HepG2 (cell line): ENCODE results near the gene C4B. TPM values are rescaled to one million over a fixed set of nuclear protein-coding genes. Genes with fewer than 3 reads are reported as not detected.
A peak's percentile ranks its signal among the peaks of the same experiment; 100 is the strongest.

Experiments
- CAMTA2 ChIP-seq: sonication (generic); formaldehyde crosslinking; IDR thresholded peaks from 2 replicates; pipeline ENCODE4 v1.4.0; 2020; ENCODE audit warnings: mild to moderate bottlenecking, missing genetic modification reagents, borderline replicate concordance
- CENPT ChIP-seq: sonication (generic); formaldehyde crosslinking; IDR thresholded peaks from 2 replicates; pipeline ENCODE4 v1.8.0; 2022; ENCODE audit warnings: low read depth, mild to moderate bottlenecking, moderate library complexity, missing genetic modification reagents
- GABPB1 ChIP-seq: IDR thresholded peaks from 2 replicates; pipeline ENCODE4 v1.6.1; 2016; ENCODE audit warnings: mild to moderate bottlenecking, missing genetic modification reagents, moderate library complexity, missing compliant biosample characterization
- MEIS2 ChIP-seq: sonication (generic); formaldehyde crosslinking; IDR thresholded peaks from 2 replicates; pipeline ENCODE4 v1.9.0; 2021; ENCODE audit warnings: mild to moderate bottlenecking, missing genetic modification reagents
- PITX1 ChIP-seq: sonication (generic); formaldehyde crosslinking; IDR thresholded peaks from 2 replicates; pipeline ENCODE4 v1.5.1; 2020; ENCODE audit warnings: mild to moderate bottlenecking, missing genetic modification reagents
- RARG ChIP-seq: sonication (generic); formaldehyde crosslinking; IDR thresholded peaks from 2 replicates; pipeline ENCODE4 v1.4.0; 2020; ENCODE audit warnings: low read depth, mild to moderate bottlenecking, missing genetic modification reagents
- RFX3 ChIP-seq: IDR thresholded peaks from 2 replicates; pipeline ENCODE4 v1.6.1; 2016; ENCODE audit warnings: missing biosample characterization, missing genetic modification reagents
- SMAD9 ChIP-seq: sonication (generic); formaldehyde crosslinking; IDR thresholded peaks from 2 replicates; pipeline ENCODE4 v1.5.1; 2020; ENCODE audit warnings: mild to moderate bottlenecking, missing genetic modification reagents
- TCF7 ChIP-seq: sonication (generic); IDR thresholded peaks from 2 replicates; pipeline ENCODE4 v1.6.1; 2016; ENCODE audit warnings: antibody characterized with exemption, low read depth
- TEAD3 ChIP-seq: optimal IDR thresholded peaks from 2 replicates; pipeline ENCODE3; 2016; ENCODE audit warnings: borderline replicate concordance
- ZBTB1 ChIP-seq: sonication (generic); formaldehyde crosslinking; IDR thresholded peaks from 2 replicates; pipeline ENCODE4 v1.4.0; 2020; ENCODE audit warnings: missing genetic modification reagents, borderline replicate concordance
- ZNF331 ChIP-seq: sonication (generic); formaldehyde crosslinking; IDR thresholded peaks from 2 replicates; pipeline ENCODE4 v1.4.0; 2020; ENCODE audit warnings: missing genetic modification reagents
- ZNF564 ChIP-seq: sonication (generic); formaldehyde crosslinking; IDR thresholded peaks from 2 replicates; pipeline ENCODE4 v1.8.1; 2023; ENCODE audit warnings: mild to moderate bottlenecking, missing genetic modification reagents
- ZNF619 ChIP-seq: sonication (generic); formaldehyde crosslinking; IDR thresholded peaks from 2 replicates; pipeline ENCODE4 v1.4.0; 2020; ENCODE audit warnings: mild to moderate bottlenecking, missing genetic modification reagents
- ZNF737 ChIP-seq: sonication (generic); formaldehyde crosslinking; IDR thresholded peaks from 2 replicates; pipeline ENCODE4 v1.5.0; 2020; ENCODE audit warnings: missing genetic modification reagents, mild to moderate bottlenecking, borderline replicate concordance
- ZNF773 ChIP-seq: sonication (generic); formaldehyde crosslinking; IDR thresholded peaks from 2 replicates; pipeline ENCODE4 v1.4.0; 2020; ENCODE audit warnings: missing genetic modification reagents, borderline replicate concordance
- ZNF841 ChIP-seq: sonication (generic); formaldehyde crosslinking; IDR thresholded peaks from 2 replicates; pipeline ENCODE4 v1.8.1; 2023; ENCODE audit warnings: missing genetic modification reagents, borderline replicate concordance
- ZSCAN31 ChIP-seq: sonication (generic); formaldehyde crosslinking; IDR thresholded peaks from 2 replicates; pipeline ENCODE4 v1.5.0; 2020; ENCODE audit warnings: low read depth, mild to moderate bottlenecking, missing genetic modification reagents
- polyA plus RNA-seq, 8 experiments: library from polyadenylated mRNA; depleted of rRNA in 3 of 8; stranded (reverse) in 7 of 8; unstranded in 1 of 8; fragments of >200 nt; fragmentation: Illumina TruSeq in 4 of 8; extraction: Trizol in 4 of 8; gene quantifications; 2 replicates each; pipeline versions ENCODE4 v1.2.1 to v1.2.3, GENCODE V29; 2011 to 2016; ENCODE audit warnings: low read depth in 4 of 8, missing spikeins in 1 of 8, mixed read lengths in 1 of 8; ENCODE audit not compliant: insufficient read depth in 1 of 8
- total RNA-seq, 5 experiments: library from RNA; depleted of rRNA; stranded (reverse); fragments of >200 nt; fragmentation: Illumina TruSeq; extraction: Trizol; gene quantifications; 2 replicates each; pipeline ENCODE4 v1.2.3, GENCODE V29; 2016; ENCODE audit warnings: low read depth in 1 of 5
- TF ChIP-seq, protein P1 (sequence below): sonication (generic); formaldehyde crosslinking; IDR thresholded peaks from 2 replicates; pipeline ENCODE4 v1.4.0; 2020; ENCODE audit warnings: missing genetic modification reagents, mild to moderate bottlenecking, borderline replicate concordance
- TF ChIP-seq, protein P2 (sequence below): sonication (generic); formaldehyde crosslinking; IDR thresholded peaks from 2 replicates; pipeline ENCODE4 v1.9.0; 2021; ENCODE audit warnings: missing genetic modification reagents, mild to moderate bottlenecking, borderline replicate concordance
- TF ChIP-seq, protein P3 (sequence below): sonication (generic); formaldehyde crosslinking; IDR thresholded peaks from 2 replicates; pipeline ENCODE4 v1.4.0; 2020; ENCODE audit warnings: missing genetic modification reagents
- TF ChIP-seq, protein P4 (sequence below): sonication (generic); formaldehyde crosslinking; conservative IDR thresholded peaks from 2 replicates; pipeline ENCODE4 v1.8.0; 2022; ENCODE audit warnings: mild to moderate bottlenecking, moderate library complexity, missing genetic modification reagents

C4B gene
- total and polyA plus RNA-seq, 2 of the 13 experiments (the other 11 are each of a cell fraction or from before 2014, with no cell fraction given), result 167 to 538 TPM

DNA sequence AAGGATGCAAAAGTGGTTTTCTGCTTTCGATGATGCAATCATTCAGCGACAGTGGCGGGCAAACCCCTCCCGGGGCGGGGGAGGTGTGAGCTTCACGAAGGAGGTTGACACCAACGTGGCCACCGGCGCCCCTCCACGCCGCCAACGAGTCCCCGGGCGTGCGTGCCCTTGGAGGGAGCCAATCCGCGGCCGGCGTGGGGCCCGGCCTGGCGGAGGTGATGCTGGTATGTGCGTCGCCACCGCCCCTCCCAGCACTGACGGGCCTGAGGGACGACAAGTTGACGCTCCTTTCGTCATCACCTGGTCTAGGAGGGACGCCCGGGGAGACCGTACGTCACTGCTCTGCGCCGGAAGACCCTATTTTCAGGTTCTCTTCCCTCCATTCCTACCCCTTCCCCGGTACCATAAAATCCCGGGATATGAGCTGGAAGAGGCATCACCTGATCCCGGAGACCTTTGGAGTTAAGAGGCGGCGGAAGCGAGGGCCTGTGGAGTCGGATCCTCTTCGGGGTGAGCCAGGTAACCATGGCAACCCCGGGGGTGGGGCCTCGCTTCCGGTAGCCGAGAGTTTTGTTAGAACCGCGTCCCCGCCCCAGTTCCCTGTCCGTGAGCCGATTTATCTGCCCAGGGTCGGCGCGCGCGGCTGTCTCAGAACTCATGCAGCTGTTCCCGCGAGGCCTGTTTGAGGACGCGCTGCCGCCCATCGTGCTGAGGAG is 42.4 kb upstream of the C4B start, which contains the start of gene DXO (continued):
- TF ChIP-seq, protein P1, sequence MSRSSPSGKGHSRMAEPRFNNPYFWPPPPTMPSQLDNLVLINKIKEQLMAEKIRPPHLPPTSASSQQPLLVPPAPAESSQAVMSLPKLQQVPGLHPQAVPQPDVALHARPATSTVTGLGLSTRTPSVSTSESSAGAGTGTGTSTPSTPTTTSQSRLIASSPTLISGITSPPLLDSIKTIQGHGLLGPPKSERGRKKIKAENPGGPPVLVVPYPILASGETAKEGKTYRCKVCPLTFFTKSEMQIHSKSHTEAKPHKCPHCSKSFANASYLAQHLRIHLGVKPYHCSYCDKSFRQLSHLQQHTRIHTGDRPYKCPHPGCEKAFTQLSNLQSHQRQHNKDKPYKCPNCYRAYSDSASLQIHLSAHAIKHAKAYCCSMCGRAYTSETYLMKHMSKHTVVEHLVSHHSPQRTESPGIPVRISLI (CRISPR knock-in tag), result no peak; the same call in 1 of the 2 replicates
- TF ChIP-seq TEAD3 (peak; percentile 97), SMAD9 (CRISPR knock-in tag) (no peak), TCF7 (no peak), ZNF331 (CRISPR knock-in tag) (peak; percentile 78), CENPT (CRISPR knock-in tag) (peak; percentile 50; the same call in 1 of the 2 replicates), ZNF564 (CRISPR knock-in tag) (peak; percentile 66; the same call in 1 of the 2 replicates), RFX3 (CRISPR knock-in tag) (peak; percentile 96), ZSCAN31 (CRISPR knock-in tag) (peak; percentile 68), ZNF619 (CRISPR knock-in tag) (peak; percentile 27; the same call in 1 of the 2 replicates), ZNF773 (CRISPR knock-in tag) (no peak; the same call in 1 of the 2 replicates), PITX1 (peak; percentile 43; the same call in 1 of the 2 replicates), CAMTA2 (peak; percentile 80), ZBTB1 (CRISPR knock-in tag) (no peak), ZNF737 (CRISPR knock-in tag) (no peak), MEIS2 (CRISPR knock-in tag) (no peak; the same call in 1 of the 2 replicates), GABPB1 (peak; percentile 98), RARG (CRISPR knock-in tag) (no peak), ZNF841 (CRISPR knock-in tag) (0 out of 2 replicates have a peak, but pooled peaks have one; percentile 61)
- TF ChIP-seq, protein P2, sequence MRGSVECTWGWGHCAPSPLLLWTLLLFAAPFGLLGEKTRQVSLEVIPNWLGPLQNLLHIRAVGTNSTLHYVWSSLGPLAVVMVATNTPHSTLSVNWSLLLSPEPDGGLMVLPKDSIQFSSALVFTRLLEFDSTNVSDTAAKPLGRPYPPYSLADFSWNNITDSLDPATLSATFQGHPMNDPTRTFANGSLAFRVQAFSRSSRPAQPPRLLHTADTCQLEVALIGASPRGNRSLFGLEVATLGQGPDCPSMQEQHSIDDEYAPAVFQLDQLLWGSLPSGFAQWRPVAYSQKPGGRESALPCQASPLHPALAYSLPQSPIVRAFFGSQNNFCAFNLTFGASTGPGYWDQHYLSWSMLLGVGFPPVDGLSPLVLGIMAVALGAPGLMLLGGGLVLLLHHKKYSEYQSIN (CRISPR knock-in tag), result no peak; the same call in 1 of the 2 replicates
- TF ChIP-seq, protein P3, sequence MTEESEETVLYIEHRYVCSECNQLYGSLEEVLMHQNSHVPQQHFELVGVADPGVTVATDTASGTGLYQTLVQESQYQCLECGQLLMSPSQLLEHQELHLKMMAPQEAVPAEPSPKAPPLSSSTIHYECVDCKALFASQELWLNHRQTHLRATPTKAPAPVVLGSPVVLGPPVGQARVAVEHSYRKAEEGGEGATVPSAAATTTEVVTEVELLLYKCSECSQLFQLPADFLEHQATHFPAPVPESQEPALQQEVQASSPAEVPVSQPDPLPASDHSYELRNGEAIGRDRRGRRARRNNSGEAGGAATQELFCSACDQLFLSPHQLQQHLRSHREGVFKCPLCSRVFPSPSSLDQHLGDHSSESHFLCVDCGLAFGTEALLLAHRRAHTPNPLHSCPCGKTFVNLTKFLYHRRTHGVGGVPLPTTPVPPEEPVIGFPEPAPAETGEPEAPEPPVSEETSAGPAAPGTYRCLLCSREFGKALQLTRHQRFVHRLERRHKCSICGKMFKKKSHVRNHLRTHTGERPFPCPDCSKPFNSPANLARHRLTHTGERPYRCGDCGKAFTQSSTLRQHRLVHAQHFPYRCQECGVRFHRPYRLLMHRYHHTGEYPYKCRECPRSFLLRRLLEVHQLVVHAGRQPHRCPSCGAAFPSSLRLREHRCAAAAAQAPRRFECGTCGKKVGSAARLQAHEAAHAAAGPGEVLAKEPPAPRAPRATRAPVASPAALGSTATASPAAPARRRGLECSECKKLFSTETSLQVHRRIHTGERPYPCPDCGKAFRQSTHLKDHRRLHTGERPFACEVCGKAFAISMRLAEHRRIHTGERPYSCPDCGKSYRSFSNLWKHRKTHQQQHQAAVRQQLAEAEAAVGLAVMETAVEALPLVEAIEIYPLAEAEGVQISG (CRISPR knock-in tag), result peak; percentile 90
- TF ChIP-seq, protein P4, sequence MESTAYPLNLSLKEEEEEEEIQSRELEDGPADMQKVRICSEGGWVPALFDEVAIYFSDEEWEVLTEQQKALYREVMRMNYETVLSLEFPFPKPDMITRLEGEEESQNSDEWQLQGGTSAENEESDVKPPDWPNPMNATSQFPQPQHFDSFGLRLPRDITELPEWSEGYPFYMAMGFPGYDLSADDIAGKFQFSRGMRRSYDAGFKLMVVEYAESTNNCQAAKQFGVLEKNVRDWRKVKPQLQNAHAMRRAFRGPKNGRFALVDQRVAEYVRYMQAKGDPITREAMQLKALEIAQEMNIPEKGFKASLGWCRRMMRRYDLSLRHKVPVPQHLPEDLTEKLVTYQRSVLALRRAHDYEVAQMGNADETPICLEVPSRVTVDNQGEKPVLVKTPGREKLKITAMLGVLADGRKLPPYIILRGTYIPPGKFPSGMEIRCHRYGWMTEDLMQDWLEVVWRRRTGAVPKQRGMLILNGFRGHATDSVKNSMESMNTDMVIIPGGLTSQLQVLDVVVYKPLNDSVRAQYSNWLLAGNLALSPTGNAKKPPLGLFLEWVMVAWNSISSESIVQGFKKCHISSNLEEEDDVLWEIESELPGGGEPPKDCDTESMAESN (CRISPR knock-in tag), result peak; percentile 64
